ENCODE measurements around the gene KIF26B.

GRCh38 chr1:245591346-245592188 lies 436.8 kb downstream of the KIF26B start:
- no peak for TF ChIP-seq ZNF512 (CRISPR knock-in tag; IDR thresholded peaks at IDR 0.05; ENCODE audit: borderline replicate concordance)
- TF ChIP-seq, protein P1, sequence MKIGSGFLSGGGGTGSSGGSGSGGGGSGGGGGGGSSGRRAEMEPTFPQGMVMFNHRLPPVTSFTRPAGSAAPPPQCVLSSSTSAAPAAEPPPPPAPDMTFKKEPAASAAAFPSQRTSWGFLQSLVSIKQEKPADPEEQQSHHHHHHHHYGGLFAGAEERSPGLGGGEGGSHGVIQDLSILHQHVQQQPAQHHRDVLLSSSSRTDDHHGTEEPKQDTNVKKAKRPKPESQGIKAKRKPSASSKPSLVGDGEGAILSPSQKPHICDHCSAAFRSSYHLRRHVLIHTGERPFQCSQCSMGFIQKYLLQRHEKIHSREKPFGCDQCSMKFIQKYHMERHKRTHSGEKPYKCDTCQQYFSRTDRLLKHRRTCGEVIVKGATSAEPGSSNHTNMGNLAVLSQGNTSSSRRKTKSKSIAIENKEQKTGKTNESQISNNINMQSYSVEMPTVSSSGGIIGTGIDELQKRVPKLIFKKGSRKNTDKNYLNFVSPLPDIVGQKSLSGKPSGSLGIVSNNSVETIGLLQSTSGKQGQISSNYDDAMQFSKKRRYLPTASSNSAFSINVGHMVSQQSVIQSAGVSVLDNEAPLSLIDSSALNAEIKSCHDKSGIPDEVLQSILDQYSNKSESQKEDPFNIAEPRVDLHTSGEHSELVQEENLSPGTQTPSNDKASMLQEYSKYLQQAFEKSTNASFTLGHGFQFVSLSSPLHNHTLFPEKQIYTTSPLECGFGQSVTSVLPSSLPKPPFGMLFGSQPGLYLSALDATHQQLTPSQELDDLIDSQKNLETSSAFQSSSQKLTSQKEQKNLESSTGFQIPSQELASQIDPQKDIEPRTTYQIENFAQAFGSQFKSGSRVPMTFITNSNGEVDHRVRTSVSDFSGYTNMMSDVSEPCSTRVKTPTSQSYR (CRISPR knock-in tag; IDR thresholded peaks at IDR 0.05) = no peak
- TF ChIP-seq, protein P2, sequence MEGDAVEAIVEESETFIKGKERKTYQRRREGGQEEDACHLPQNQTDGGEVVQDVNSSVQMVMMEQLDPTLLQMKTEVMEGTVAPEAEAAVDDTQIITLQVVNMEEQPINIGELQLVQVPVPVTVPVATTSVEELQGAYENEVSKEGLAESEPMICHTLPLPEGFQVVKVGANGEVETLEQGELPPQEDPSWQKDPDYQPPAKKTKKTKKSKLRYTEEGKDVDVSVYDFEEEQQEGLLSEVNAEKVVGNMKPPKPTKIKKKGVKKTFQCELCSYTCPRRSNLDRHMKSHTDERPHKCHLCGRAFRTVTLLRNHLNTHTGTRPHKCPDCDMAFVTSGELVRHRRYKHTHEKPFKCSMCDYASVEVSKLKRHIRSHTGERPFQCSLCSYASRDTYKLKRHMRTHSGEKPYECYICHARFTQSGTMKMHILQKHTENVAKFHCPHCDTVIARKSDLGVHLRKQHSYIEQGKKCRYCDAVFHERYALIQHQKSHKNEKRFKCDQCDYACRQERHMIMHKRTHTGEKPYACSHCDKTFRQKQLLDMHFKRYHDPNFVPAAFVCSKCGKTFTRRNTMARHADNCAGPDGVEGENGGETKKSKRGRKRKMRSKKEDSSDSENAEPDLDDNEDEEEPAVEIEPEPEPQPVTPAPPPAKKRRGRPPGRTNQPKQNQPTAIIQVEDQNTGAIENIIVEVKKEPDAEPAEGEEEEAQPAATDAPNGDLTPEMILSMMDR (IDR thresholded peaks at IDR 0.05) = no peak
- no peak for TF ChIP-seq JAZF1 (CRISPR knock-in tag; IDR thresholded peaks at IDR 0.05)
- TF ChIP-seq CBFB (CRISPR knock-in tag; IDR thresholded peaks at IDR 0.05; ENCODE audit: low read depth) = no peak
- TF ChIP-seq JUN (CRISPR knock-in tag; IDR thresholded peaks at IDR 0.05) = no peak
- no peak for TF ChIP-seq ATF3 (CRISPR knock-in tag; conservative IDR thresholded peaks at IDR 0.05)
